Spleen (tissue), 11 donors: Measurements from ENCODE around the gene TMEM127. TPM values are rescaled to one million over a fixed set of nuclear protein-coding genes. Genes with fewer than 3 reads are reported as not detected.
A peak's percentile ranks its signal among the peaks of the same experiment; 100 is the strongest.

Source experiments
- DNase-seq: peaks from one replicate; pipeline ENCODE4 v3.0.0-alpha.2; 2020
- H3K27ac ChIP-seq, 8 donors: fragments of 200-600 bp; sonication (generic) in 7 of 8; 1 replicate in 4 of 8; 2 replicates in 4 of 8; pipeline versions ENCODE4 v1.5.0 to v1.8.0; 2016 to 2021; ENCODE audit warnings: inconsistent platforms in 4 of 8, mild to moderate bottlenecking in 4 of 8, moderate library complexity in 1 of 8
- H3K27me3 ChIP-seq, 7 donors: fragments of 200-600 bp; sonication (generic) in 6 of 7; replicated peaks in 1 of 7; 1 replicate in 4 of 7; 2 replicates in 3 of 7; pipeline versions ENCODE4 v1.5.0 to v1.8.0; 2016 to 2021; ENCODE audit warnings: inconsistent platforms in 3 of 7, mild to moderate bottlenecking in 1 of 7
- H3K36me3 ChIP-seq, 6 donors: fragments of 200-600 bp; sonication (generic) in 5 of 6; 1 replicate in 4 of 6; 2 replicates in 2 of 6; pipeline versions ENCODE4 v1.5.0 to v1.8.0; 2016 to 2021; ENCODE audit warnings: inconsistent platforms in 2 of 6
- H3K4me1 ChIP-seq, 6 donors: fragments of 200-600 bp; sonication (generic) in 5 of 6; 1 replicate in 3 of 6; 2 replicates in 3 of 6; pipeline versions ENCODE4 v1.5.0 to v1.8.0; 2016 to 2021; ENCODE audit warnings: inconsistent platforms in 3 of 6
- H3K4me3 ChIP-seq, 8 donors: fragments of 200-600 bp; sonication (generic) in 7 of 8; 1 replicate in 4 of 8; 2 replicates in 4 of 8; pipeline versions ENCODE4 v1.5.0 to v1.8.0; 2016 to 2021; ENCODE audit warnings: inconsistent platforms in 4 of 8, mild to moderate bottlenecking in 4 of 8, moderate library complexity in 2 of 8
- H3K9me3 ChIP-seq, 8 donors: fragments of 200-600 bp; sonication (generic) in 7 of 8; 1 replicate in 4 of 8; 2 replicates in 4 of 8; pipeline versions ENCODE4 v1.5.0 to v1.8.0; 2016 to 2021; ENCODE audit warnings: inconsistent platforms in 4 of 8
- POLR2A ChIP-seq, 3 donors: fragments of 450-650 bp; IDR thresholded peaks; one replicate each; pipeline ENCODE4 v1.5.1; 2017; ENCODE audit warnings: antibody characterized with exemption in 3 of 3, mild to moderate bottlenecking in 1 of 3
- POLR2AphosphoS5 ChIP-seq, 3 donors: sonication (generic); formaldehyde crosslinking; IDR thresholded peaks; one replicate each; pipeline ENCODE4 v1.5.1; 2017; ENCODE audit warnings: antibody characterized with exemption in 3 of 3
- WGBS, 5 donors: extraction: QIAGEN DNeasy Blood & Tissue Kit in 3 of 5; methylation state at CpG; one replicate each; pipeline versions ENCODE4 v1.1.5 to v1.1.7; 2013 to 2018; 5-methylcytosine and 5-hydroxymethylcytosine counted together
- intact Hi-C: fragments of 100-400 bp; cut with DNase I; formaldehyde crosslinking; loops from one replicate; pipeline ENCODE4 v1.15.0; 2023; ENCODE audit warnings: low total_unique reads
- polyA plus RNA-seq, 3 donors: library from polyadenylated mRNA; stranded (reverse); fragments of 200-250 nt; gene quantifications; one replicate each; pipeline ENCODE4 v1.2.1, GENCODE V29; 2013
- total RNA-seq, 7 donors: library from RNA; depleted of rRNA in 3 of 7; stranded (reverse); fragments of >200 nt in 3 of 7; fragmentation: NEBNext Ultra II Directional in 4 of 7; extraction: Animal tissue kit (Norgen Biotek cat#: 25700) in 4 of 7; gene quantifications; one replicate each; pipeline versions ENCODE4 v1.1.0 to v1.2.1, GENCODE V29; 2016 to 2021
- TF ChIP-seq, protein P1 (sequence below), 11 experiments: fragments of 200-600 bp in 7 of 11; fragments of 450-650 bp in 4 of 11; sonication (generic) in 4 of 11; IDR thresholded peaks in 8 of 11; conservative IDR thresholded peaks in 3 of 11; 1 replicate in 7 of 11; 2 replicates in 4 of 11; pipeline versions ENCODE4 v1.4.0 to v1.8.0; 2016 to 2021; ENCODE audit warnings: antibody characterized with exemption in 11 of 11, inconsistent platforms in 4 of 11, mild to moderate bottlenecking in 1 of 11
- donor health status: healthy with polysubstance abuse.
- donor health status: DM: no; HTN: no; CAD: no; lungs with moderate emphysema.
- donor health status: DM: no; HTN: no; CAD: no.
- donor health status: Bipolar disorder and iron deficiency.
- donor health status: healthy.
- donor health status: DM: no; HTN: no; CAD: no.
- donor health status: DM: yes; HTN: yes; CAD: no.

The TMEM127 gene
- total and polyA plus RNA-seq, 10 donors: 7.5 to 83.3 (median 65.1) TPM

DNA sequence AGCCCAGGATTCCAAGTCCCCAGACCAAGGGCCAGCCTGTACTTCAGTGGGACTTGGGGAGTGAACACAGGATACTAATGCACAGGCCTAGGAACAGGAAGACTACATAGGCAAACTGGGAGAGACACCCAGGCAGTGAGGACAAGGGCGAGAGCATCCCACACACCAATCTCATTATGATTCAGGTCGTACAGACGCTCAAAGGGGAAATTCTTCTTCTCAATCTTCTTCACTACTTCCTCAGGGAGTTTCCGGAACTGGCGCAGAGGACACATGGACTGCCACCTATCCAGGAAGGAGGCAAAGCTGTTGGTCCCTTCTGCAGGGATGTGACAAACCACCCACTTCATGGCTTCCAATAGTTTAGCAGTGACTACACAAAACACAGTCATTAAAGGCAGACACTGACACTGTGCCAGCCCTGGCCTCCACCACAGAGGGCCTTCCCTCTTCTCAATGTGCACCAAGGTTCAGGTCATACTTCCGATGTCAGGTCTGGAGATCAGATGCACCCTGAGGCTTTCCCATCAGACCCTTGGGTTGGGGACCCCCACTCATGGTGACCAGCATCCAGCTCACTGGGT, 21.6 kb upstream of the TMEM127 start:
- H3K4me1 ChIP-seq: no peaks in the 10 kb centered on the region
- intact Hi-C loops: no loop called here
- H3K27me3 ChIP-seq: no peaks in the 10 kb centered on the region
- TF ChIP-seq, protein P1, sequence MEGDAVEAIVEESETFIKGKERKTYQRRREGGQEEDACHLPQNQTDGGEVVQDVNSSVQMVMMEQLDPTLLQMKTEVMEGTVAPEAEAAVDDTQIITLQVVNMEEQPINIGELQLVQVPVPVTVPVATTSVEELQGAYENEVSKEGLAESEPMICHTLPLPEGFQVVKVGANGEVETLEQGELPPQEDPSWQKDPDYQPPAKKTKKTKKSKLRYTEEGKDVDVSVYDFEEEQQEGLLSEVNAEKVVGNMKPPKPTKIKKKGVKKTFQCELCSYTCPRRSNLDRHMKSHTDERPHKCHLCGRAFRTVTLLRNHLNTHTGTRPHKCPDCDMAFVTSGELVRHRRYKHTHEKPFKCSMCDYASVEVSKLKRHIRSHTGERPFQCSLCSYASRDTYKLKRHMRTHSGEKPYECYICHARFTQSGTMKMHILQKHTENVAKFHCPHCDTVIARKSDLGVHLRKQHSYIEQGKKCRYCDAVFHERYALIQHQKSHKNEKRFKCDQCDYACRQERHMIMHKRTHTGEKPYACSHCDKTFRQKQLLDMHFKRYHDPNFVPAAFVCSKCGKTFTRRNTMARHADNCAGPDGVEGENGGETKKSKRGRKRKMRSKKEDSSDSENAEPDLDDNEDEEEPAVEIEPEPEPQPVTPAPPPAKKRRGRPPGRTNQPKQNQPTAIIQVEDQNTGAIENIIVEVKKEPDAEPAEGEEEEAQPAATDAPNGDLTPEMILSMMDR (IDR thresholded peaks at IDR 0.05 in 8 of 11, conservative IDR thresholded peaks at IDR 0.05 in 3 of 11): no peak
- peak in 1 of 3 donors; percentile 2 for TF ChIP-seq POLR2AphosphoS5 (IDR thresholded peaks at IDR 0.05)
- WGBS, 5 donors: 72 to 88% (median 81%) methylated on average over 4 to 6 of the region's 6 CpGs
- H3K36me3 ChIP-seq: peaks cover 34 to 100% (median 100%) of the 10 kb centered on the region in 6 donors
- H3K4me3 ChIP-seq: no peak overlapping the region
- no peak overlapping the region for H3K27ac ChIP-seq
- no peaks in the 10 kb centered on the region for H3K9me3 ChIP-seq
- DNase-seq: no peak

DNA sequence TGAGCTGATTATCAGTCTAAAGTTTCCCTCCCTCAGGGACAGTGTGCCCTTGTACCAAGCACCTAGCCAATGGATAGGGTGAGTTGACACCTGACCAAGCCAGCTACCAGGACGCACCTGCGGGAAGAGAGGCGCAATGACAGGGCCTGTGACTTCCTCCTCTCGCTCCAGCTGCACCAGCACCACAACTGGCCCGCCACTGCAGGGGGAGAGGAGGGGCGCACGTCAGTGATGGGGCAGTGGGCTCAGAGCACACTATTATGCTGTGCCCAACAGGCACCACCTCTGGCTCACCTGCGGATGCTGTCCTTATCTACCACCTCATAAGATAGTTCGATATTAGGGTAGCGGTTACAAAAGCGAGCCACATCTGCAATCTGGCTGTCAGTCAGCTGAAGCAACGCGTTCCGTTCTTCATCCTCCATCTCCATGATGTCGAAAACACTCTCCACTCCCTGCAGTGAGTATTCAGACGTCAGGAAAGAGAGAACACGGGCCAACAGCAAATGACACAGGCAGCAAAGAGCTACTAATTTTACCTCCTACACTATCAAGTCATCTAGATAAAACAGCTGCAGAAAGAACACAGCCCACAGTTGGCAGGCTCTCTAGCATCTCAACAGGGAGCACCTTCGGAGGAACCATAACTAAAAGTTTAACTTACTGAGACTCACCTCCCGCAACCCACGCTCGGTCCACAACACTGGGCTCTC, 11.1 kb upstream of the TMEM127 start:
- 89 to 94% (median 91%) methylated on average over 21 of the region's 21 CpGs for WGBS, 5 donors
- intact Hi-C loops: no loop called here
- no peak for DNase-seq
- H3K36me3 ChIP-seq: peaks cover 9 to 100% (median 98%) of the 10 kb centered on the region in 6 donors
- no peaks in the 10 kb centered on the region for H3K27me3 ChIP-seq
- no peak overlapping the region for H3K4me3 ChIP-seq
- TF ChIP-seq POLR2AphosphoS5 (IDR thresholded peaks at IDR 0.05): peak in 2 of 3 donors; percentile 15 to 52
- TF ChIP-seq, protein P1 (IDR thresholded peaks at IDR 0.05 in 8 of 11, conservative IDR thresholded peaks at IDR 0.05 in 3 of 11): no peak
- no peak for TF ChIP-seq POLR2A (IDR thresholded peaks at IDR 0.05)
- no peaks in the 10 kb centered on the region for H3K9me3 ChIP-seq
- H3K4me1 ChIP-seq: no peaks in the 10 kb centered on the region
- H3K27ac ChIP-seq: no peak overlapping the region

DNA sequence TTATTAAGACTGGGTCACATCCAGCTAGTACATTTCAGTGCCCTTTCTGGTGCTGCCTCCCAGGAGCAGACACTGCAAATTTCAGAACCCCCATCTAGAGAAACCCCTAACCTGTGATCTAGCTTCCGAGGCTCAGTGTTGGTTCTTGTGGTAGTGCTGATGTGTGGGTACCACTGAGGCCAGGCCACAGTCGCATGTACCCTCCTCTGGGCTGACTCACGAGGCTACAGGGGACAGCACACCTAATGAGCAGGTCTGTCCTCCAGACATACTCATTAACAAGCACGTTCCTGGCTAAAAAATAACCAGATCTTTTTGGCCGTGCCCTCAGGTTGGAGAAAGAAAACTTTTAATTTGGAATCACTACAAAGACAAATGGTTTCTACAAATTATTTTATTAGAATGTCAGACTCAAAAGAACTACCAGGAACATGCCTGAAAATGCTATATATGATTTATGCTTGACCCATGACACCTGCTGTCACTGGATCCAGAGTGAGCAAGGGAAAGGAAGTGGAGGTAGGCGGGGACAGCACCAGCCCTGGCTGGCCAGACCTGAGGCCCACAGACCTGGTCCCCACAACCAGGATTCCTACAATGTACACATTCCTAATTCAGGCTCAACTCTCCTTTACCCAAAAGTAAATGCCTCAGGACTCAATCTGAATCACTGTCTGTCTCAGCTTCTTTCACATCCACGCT, 8.7 kb upstream of the TMEM127 start:
- H3K9me3 ChIP-seq: no peaks in the 10 kb centered on the region
- WGBS, 5 donors: 79 to 91% (median 83%) methylated on average over 7 of the region's 7 CpGs
- intact Hi-C loops: no loop called here
- no peak overlapping the region for H3K4me3 ChIP-seq
- H3K27ac ChIP-seq: no peak overlapping the region
- TF ChIP-seq POLR2AphosphoS5 (IDR thresholded peaks at IDR 0.05): peak in 1 of 3 donors; percentile 52
- TF ChIP-seq, protein P1 (IDR thresholded peaks at IDR 0.05 in 8 of 11, conservative IDR thresholded peaks at IDR 0.05 in 3 of 11): no peak
- H3K36me3 ChIP-seq: peaks cover 6 to 100% (median 96%) of the 10 kb centered on the region in 6 donors
- DNase-seq: no peak
- H3K4me1 ChIP-seq: no peaks in the 10 kb centered on the region
- H3K27me3 ChIP-seq: no peaks in the 10 kb centered on the region

DNA sequence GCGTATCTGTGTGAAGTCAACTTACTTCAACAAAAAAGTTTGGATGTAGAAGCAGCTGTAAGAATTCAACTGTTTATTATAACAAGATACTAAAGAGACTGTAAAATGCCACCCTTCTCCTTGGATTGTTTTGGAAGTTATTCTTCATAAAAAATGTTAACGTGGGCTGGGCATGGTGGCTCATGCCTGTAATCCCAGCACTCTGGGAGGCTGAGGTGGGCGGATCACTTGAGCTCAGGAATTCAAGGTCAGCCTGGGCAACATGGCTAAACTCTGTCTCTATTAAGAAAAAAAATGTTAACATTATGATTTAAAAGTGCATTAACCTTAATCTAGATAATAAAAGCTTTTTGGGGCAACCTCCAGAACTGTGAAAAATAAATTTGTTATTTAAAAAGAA, 8.0 kb upstream of the TMEM127 start:
- DNase-seq: no peak
- Histone ChIP-seq H3K36me3 (peaks cover 6 to 100% (median 96%) of the 10 kb centered on the region in 6 donors), H3K4me3 (no peak overlapping the region), H3K27ac (no peak overlapping the region), H3K27me3 (no peaks in the 10 kb centered on the region), H3K4me1 (no peaks in the 10 kb centered on the region), H3K9me3 (no peaks in the 10 kb centered on the region)
- WGBS, 5 donors: 71 to 85% (median 81%) methylated on average over 3 of the region's 3 CpGs
- TF ChIP-seq, protein P1 (IDR thresholded peaks at IDR 0.05 in 8 of 11, conservative IDR thresholded peaks at IDR 0.05 in 3 of 11): no peak
- no peak for TF ChIP-seq POLR2AphosphoS5 (IDR thresholded peaks at IDR 0.05)
- TF ChIP-seq POLR2A (IDR thresholded peaks at IDR 0.05): no peak
- intact Hi-C loops: no loop called here
